ENCODE measurements around the gene DCN. TPM values are rescaled to one million over a fixed set of nuclear protein-coding genes. Genes with fewer than 3 reads are reported as not detected.

DCN gene
- total RNA-seq, 2 donors from 2014 or later, result 79.0 to 240 TPM

- no peaks in the 10 kb centered on the region for H3K4me1 ChIP-seq
- no peak overlapping the region for H3K9ac ChIP-seq (ENCODE audit: low read depth in 2 of 2, low read length in 2 of 2)
- H3K9me3 ChIP-seq, result no peaks in the 10 kb centered on the region
- TF ChIP-seq, protein P1, sequence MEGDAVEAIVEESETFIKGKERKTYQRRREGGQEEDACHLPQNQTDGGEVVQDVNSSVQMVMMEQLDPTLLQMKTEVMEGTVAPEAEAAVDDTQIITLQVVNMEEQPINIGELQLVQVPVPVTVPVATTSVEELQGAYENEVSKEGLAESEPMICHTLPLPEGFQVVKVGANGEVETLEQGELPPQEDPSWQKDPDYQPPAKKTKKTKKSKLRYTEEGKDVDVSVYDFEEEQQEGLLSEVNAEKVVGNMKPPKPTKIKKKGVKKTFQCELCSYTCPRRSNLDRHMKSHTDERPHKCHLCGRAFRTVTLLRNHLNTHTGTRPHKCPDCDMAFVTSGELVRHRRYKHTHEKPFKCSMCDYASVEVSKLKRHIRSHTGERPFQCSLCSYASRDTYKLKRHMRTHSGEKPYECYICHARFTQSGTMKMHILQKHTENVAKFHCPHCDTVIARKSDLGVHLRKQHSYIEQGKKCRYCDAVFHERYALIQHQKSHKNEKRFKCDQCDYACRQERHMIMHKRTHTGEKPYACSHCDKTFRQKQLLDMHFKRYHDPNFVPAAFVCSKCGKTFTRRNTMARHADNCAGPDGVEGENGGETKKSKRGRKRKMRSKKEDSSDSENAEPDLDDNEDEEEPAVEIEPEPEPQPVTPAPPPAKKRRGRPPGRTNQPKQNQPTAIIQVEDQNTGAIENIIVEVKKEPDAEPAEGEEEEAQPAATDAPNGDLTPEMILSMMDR (IDR thresholded peaks at IDR 0.05), result no peak
- no peak for DNase-seq
- intact Hi-C loops (cut with DNase I), result no loop called here
- H3K36me3 ChIP-seq, result no peaks in the 10 kb centered on the region
- no peaks in the 10 kb centered on the region for H3K27me3 ChIP-seq
- H3K27ac ChIP-seq, result no peak overlapping the region
- no peak overlapping the region for H3K4me3 ChIP-seq
These were observed 82.8 kb downstream of the DCN start for GRCh38 chr12:91099836-91100235.

DNA sequence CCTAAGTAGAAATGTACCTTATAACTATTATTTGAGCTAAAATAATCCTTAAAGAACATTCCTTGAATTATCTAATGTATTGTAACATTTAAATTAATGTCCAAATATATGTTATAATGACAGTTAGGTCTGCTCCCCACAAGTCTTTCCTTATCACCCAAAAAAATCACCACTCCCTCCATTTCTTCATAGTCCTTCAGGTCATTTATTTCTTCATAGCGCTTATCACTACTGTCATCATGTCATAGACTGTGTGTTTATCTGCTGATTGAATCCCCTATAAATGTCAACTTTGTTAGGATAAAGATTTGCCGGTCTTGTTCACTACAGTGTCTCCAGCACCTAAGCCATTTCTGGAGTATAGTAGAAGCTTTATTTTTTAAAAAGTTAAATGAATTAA is 83.3 kb downstream of the DCN start:
- H3K4me1 ChIP-seq, result no peaks in the 10 kb centered on the region
- no peak overlapping the region for H3K9ac ChIP-seq (ENCODE audit: low read depth in 2 of 2, low read length in 2 of 2)
- H3K27ac ChIP-seq, result no peak overlapping the region
- H3K27me3 ChIP-seq, result no peaks in the 10 kb centered on the region
- DNase-seq, result no peak
- H3K9me3 ChIP-seq, result no peaks in the 10 kb centered on the region
- no peak overlapping the region for H3K4me3 ChIP-seq
- TF ChIP-seq, protein P1 (IDR thresholded peaks at IDR 0.05), result no peak
- H3K36me3 ChIP-seq, result no peaks in the 10 kb centered on the region
- intact Hi-C loops (cut with DNase I), result no loop called here

GRCh38 chr12:91098941-91099340 is 83.7 kb downstream of the DCN start:
- Histone ChIP-seq H3K27me3 (no peaks in the 10 kb centered on the region), H3K36me3 (no peaks in the 10 kb centered on the region), H3K9me3 (no peaks in the 10 kb centered on the region), H3K4me1 (no peaks in the 10 kb centered on the region), H3K27ac (no peak overlapping the region), H3K4me3 (no peak overlapping the region), H3K9ac (ENCODE audit: low read depth in 2 of 2, low read length in 2 of 2) (no peak overlapping the region)
- no peak for DNase-seq
- intact Hi-C loops (cut with DNase I), result no loop called here
- TF ChIP-seq, protein P1 (IDR thresholded peaks at IDR 0.05), result no peak

DNA sequence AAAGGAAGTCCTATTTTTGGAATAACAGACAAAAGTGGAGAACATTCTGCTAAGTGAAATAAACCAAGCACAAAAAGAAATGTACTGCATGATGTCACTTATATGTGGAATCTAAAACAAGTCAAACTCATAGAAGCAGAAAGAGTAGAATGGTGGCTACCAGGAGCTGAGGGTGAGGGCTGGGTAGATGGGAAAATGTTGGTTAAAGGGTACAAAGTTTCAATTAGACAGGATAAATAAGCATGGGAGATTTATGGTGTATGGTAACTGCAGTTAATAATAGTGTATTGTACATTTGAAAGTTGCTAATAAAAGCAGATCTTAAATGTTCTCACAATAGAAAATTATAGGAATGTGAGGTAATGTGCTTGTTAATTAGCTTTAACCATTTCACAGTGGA is 84.2 kb downstream of the DCN start:
- Histone ChIP-seq H3K9me3 (no peaks in the 10 kb centered on the region), H3K36me3 (no peaks in the 10 kb centered on the region), H3K27me3 (no peaks in the 10 kb centered on the region), H3K27ac (no peak overlapping the region), H3K9ac (ENCODE audit: low read depth in 2 of 2, low read length in 2 of 2) (no peak overlapping the region), H3K4me3 (no peak overlapping the region), H3K4me1 (no peaks in the 10 kb centered on the region)
- no peak for DNase-seq
- TF ChIP-seq, protein P1 (IDR thresholded peaks at IDR 0.05), result no peak
- intact Hi-C loops (cut with DNase I), result no loop called here

DNA sequence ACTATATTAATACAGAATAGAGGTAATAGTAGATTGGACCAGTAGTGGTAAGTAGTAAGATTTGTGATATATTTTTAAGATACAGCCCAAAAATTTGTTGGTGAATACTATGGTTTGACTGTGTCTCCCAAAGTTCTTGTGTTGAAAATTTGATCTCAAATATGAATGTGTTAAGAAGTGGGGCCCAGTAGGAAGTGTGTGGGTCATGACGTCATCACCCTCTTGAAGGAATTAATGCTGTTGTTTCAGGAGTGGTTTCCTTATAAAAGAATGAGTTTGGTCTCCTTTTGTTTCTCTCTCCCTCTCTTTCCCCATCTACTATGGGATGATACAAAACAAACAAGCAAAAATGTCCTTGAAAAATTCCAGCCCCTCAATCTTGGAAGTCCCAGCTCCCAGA is 87.7 kb downstream of the DCN start:
- no peaks in the 10 kb centered on the region for H3K27me3 ChIP-seq
- no peaks in the 10 kb centered on the region for H3K4me1 ChIP-seq
- no peak for DNase-seq
- no peaks in the 10 kb centered on the region for H3K9me3 ChIP-seq
- H3K4me3 ChIP-seq, result no peak overlapping the region
- H3K36me3 ChIP-seq, result no peaks in the 10 kb centered on the region
- intact Hi-C loops (cut with DNase I), result no loop called here
- no peak overlapping the region for H3K27ac ChIP-seq
- no peak overlapping the region for H3K9ac ChIP-seq (ENCODE audit: low read depth in 2 of 2, low read length in 2 of 2)
- TF ChIP-seq, protein P1 (IDR thresholded peaks at IDR 0.05), result no peak

All from colonic mucosa (tissue), 4 donors.